ENCODE data around the gene CAST. TPM values are rescaled to one million over a fixed set of nuclear protein-coding genes. Genes with fewer than 3 reads are reported as not detected.

Gene CAST
- polyA plus RNA-seq, 2 of the 4 experiments (the other 2 are of a cell fraction) = 163 to 257 TPM

DNA sequence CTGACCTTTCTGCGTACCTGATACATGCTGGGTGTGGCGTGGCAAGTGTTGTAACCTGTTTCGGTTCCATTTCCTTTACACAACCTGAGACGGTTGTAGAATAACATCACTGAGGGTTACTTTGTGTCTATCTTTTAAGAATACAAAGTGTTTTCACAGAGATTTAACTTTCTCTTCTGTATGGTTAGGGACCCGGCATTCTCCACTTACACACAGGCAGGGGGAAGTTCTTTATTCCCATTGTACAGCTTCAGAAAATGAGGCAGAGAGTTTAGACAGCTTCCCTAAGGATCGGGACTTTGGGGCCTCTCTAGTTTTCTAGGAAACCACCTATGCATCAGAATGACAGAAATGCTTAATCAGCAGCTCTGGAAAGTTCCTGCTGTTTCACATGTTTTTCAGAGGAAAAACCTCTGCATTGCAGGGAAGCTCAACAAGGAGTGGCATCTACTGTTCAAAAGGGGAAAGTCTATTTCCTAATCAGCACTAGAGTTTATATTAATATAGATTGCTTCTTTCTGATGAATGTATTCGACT is 41.3 kb downstream of the CAST start:
- Histone ChIP-seq H3K27ac (peak overlapping the region; percentile 56 to 81), H3K9me3 (no peaks in the 10 kb centered on the region), H3K4me3 (peak overlapping the region; percentile 45), H3K4me1 (peaks cover 48% of the 10 kb centered on the region), H3K4me2 (peak overlapping the region; percentile 83)
- ATAC-seq (no peak), FAIRE-seq (no peak), DNase-seq (ENCODE audit: low read depth in 1 of 2, low spot score in 1 of 2) (no peak)
- TF ChIP-seq ZFP36 (IDR thresholded peaks at IDR 0.05; ENCODE audit: borderline replicate concordance, partially characterized antibody) (no peak), MAFK (IDR thresholded peaks at IDR 0.05; ENCODE audit: partially characterized antibody) (peak; percentile 91)
- TF ChIP-seq, protein P1, sequence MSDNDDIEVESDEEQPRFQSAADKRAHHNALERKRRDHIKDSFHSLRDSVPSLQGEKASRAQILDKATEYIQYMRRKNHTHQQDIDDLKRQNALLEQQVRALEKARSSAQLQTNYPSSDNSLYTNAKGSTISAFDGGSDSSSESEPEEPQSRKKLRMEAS (IDR thresholded peaks at IDR 0.05) = no peak
- 67% methylated on average over 7 of the region's 7 CpGs for WGBS (ENCODE audit: missing lambda C conversion rate)
- ChIA-PET CTCF (interaction anchor here (1.5 to 7.6 kb wide), 3 partner anchors 16 to 358 kb away, joined by 3 to 45 read pairs (median 6); no protein-coding TSS in a partner anchor), POLR2A (interaction anchor here (1.2 kb wide), 1 partner anchor 42 kb away, joined by 4 read pairs; the partner anchor contains the start of gene CAST)

DNA sequence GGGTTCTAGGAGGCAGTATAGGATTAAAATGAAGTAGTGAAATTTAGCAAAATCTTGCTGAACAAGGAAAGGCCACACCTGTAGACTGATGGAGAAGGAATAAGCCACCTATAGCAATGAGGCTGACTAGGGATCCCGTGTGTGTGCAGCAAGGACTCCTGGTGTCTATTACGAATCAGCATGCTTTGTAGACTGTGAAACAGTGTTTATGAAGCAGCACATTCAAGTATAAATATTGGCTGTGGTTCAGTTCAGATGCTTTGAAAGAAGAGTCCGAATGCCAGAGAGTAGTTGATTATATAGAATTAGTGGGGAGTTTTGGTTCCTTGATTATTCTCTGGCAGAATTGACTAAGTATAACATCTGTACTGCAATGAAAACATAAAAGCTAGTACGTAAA is 41.8 kb downstream of the CAST start:
- no peak overlapping the region for H3K27ac ChIP-seq
- ChIA-PET CTCF (no interaction called here), POLR2A (interaction anchor here (1.2 kb wide), 1 partner anchor 42 kb away, joined by 4 read pairs; the partner anchor contains the start of gene CAST)
- 88% methylated on average over 4 of the region's 4 CpGs for WGBS (ENCODE audit: missing lambda C conversion rate)
- H3K4me1 ChIP-seq = peaks cover 52% of the 10 kb centered on the region
- ATAC-seq (no peak), FAIRE-seq (no peak), DNase-seq (ENCODE audit: low read depth in 1 of 2, low spot score in 1 of 2) (no peak)
- H3K4me3 ChIP-seq = no peak overlapping the region
- no peak for TF ChIP-seq RFX5 (IDR thresholded peaks at IDR 0.05)
- no peak for TF ChIP-seq ZFP36 (IDR thresholded peaks at IDR 0.05; ENCODE audit: borderline replicate concordance, partially characterized antibody)
- TF ChIP-seq MYC (IDR thresholded peaks at IDR 0.05; ENCODE audit: borderline replicate concordance, low read length) = no peak
- no peak for TF ChIP-seq SREBF2 (IDR thresholded peaks at IDR 0.05)
- no peak for TF ChIP-seq MAFK (IDR thresholded peaks at IDR 0.05; ENCODE audit: partially characterized antibody)
- TF ChIP-seq FOXS1 (CRISPR knock-in tag; IDR thresholded peaks at IDR 0.05) = no peak
- TF ChIP-seq, protein P2, sequence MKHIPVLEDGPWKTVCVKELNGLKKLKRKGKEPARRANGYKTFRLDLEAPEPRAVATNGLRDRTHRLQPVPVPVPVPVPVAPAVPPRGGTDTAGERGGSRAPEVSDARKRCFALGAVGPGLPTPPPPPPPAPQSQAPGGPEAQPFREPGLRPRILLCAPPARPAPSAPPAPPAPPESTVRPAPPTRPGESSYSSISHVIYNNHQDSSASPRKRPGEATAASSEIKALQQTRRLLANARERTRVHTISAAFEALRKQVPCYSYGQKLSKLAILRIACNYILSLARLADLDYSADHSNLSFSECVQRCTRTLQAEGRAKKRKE (CRISPR knock-in tag; IDR thresholded peaks at IDR 0.05; ENCODE audit: low read depth) = no peak
- TF ChIP-seq NPAS2 (CRISPR knock-in tag; IDR thresholded peaks at IDR 0.05; ENCODE audit: borderline replicate concordance) = no peak
- TF ChIP-seq RCOR1 (IDR thresholded peaks at IDR 0.05; ENCODE audit: low read depth, low read length) = no peak
- TF ChIP-seq ZC3H11A (IDR thresholded peaks at IDR 0.05) = no peak
- TF ChIP-seq CHD4 (IDR thresholded peaks at IDR 0.05; ENCODE audit: borderline replicate concordance) = no peak
- no peaks in the 10 kb centered on the region for H3K9me3 ChIP-seq
- H3K4me2 ChIP-seq = peak overlapping the region; percentile 83; the same call in 1 of the 3 replicates

DNA sequence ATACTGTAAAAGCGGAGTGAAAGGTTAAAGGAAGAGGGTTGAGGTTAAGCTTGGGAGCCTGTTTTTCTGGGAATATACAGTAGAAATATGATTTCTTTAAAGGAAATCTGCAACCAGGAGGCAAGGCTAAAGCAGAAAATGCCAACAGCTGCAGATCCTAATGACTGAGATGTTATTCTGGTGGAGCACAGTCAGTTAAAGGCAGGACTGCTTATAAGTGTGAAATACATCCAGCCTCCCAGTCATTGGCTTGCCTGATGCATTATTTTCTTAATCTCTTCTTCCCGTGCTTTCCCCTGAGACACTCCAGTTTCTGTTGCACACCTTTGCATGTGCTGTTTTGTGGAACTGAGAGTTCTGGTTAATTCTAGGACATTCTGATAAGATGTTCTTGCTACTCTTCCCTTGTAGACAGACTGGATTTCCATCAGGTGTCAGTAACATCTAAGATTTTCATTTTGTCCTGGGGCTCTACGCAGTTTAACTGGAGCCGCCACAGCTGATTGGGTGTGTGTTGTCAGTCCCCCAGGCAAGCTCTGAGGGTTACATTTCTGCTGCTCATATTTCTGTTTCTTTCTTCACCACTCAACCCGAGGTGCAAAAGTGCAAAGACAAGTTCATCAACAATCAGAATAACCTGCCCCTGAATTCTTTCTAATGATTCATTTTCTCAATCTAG is 44.4 kb downstream of the CAST start:
- POLR2A ChIA-PET = no interaction called here
- FAIRE-seq = no peak
- WGBS (ENCODE audit: missing lambda C conversion rate) = 92% methylated on average over 5 of the region's 5 CpGs
- DNase-seq (ENCODE audit: low read depth in 1 of 2, low spot score in 1 of 2) = no peak
- CTCF ChIA-PET = interaction anchor here (1.0 to 2.2 kb wide), 3 partner anchors 13 to 92 kb away, joined by 3 to 7 read pairs (median 3); no protein-coding TSS in a partner anchor
- no peak for TF ChIP-seq RARB (CRISPR knock-in tag; IDR thresholded peaks at IDR 0.05)
- TF ChIP-seq CHD4 (IDR thresholded peaks at IDR 0.05; ENCODE audit: borderline replicate concordance) = no peak
- TF ChIP-seq CHD2 (IDR thresholded peaks at IDR 0.05; ENCODE audit: low read length, partially characterized antibody) = no peak
- TF ChIP-seq KDM5A (IDR thresholded peaks at IDR 0.05) = no peak
- TF ChIP-seq, protein P3, sequence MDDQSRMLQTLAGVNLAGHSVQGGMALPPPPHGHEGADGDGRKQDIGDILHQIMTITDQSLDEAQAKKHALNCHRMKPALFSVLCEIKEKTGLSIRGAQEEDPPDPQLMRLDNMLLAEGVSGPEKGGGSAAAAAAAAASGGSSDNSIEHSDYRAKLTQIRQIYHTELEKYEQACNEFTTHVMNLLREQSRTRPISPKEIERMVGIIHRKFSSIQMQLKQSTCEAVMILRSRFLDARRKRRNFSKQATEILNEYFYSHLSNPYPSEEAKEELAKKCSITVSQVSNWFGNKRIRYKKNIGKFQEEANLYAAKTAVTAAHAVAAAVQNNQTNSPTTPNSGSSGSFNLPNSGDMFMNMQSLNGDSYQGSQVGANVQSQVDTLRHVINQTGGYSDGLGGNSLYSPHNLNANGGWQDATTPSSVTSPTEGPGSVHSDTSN (IDR thresholded peaks at IDR 0.05) = no peak
- no peak for TF ChIP-seq GATA3 (IDR thresholded peaks at IDR 0.05; ENCODE audit: borderline replicate concordance)
- TF ChIP-seq CBX2 (IDR thresholded peaks at IDR 0.05; ENCODE audit: borderline replicate concordance, low read depth) = no peak
- no peak for TF ChIP-seq EP300 (IDR thresholded peaks at IDR 0.05)
- Histone ChIP-seq H3K4me2 (no peak overlapping the region), H3K4me1 (peaks cover 34% of the 10 kb centered on the region), H3K27ac (no peak overlapping the region), H3K9me3 (no peaks in the 10 kb centered on the region), H3K4me3 (no peak overlapping the region)
- no peak for ATAC-seq
